NT2/D1 (cell line): ENCODE data around the gene ZNF664.

Experiments used
- DNase-seq: peaks from one replicate; pipeline ENCODE4 v3.0.0-alpha.2; 2011; ENCODE audit warnings: low read depth, low spot score
- H3K27me3 ChIP-seq: 2 replicates; pipeline ENCODE4 v1.6.0; 2011; ENCODE audit warnings: mild to moderate bottlenecking; ENCODE audit not compliant: insufficient read length, insufficient read depth
- H3K36me3 ChIP-seq: 2 replicates; pipeline ENCODE4 v1.6.1; 2011; ENCODE audit warnings: mild to moderate bottlenecking, low read length, mixed read lengths; ENCODE audit not compliant: insufficient read depth, insufficient read length
- H3K4me1 ChIP-seq: 2 replicates; pipeline ENCODE4 v1.5.1; 2011; ENCODE audit not compliant: insufficient read depth, insufficient read length
- H3K4me3 ChIP-seq: 2 replicates; pipeline ENCODE4 v1.5.1; 2011; ENCODE audit warnings: low read depth; ENCODE audit not compliant: insufficient read length
- H3K9ac ChIP-seq: 2 replicates; pipeline ENCODE4 v1.6.0; 2011; ENCODE audit warnings: low read depth; ENCODE audit not compliant: insufficient read length
- H3K9me3 ChIP-seq: 2 replicates; pipeline ENCODE4 v1.5.1; 2011; ENCODE audit warnings: mild to moderate bottlenecking, low read length; ENCODE audit not compliant: insufficient read depth
- SUZ12 ChIP-seq: IDR thresholded peaks from 2 replicates; pipeline ENCODE4 v1.6.1; 2011; ENCODE audit not compliant: insufficient read length, insufficient read depth; ENCODE audit errors: extremely low read depth
- YY1 ChIP-seq: IDR thresholded peaks from 2 replicates; pipeline ENCODE4 v1.6.1; 2011; ENCODE audit not compliant: insufficient read length, insufficient read depth
- ZNF274 ChIP-seq: IDR thresholded peaks from 2 replicates; pipeline ENCODE4 v1.6.1; 2011; ENCODE audit warnings: mild to moderate bottlenecking, low read depth, low read length

The ZNF664 gene

GRCh38 chr12:123931686-123932321 is 41.2 kb upstream of the ZNF664 start:
- H3K27me3 ChIP-seq: peaks cover 3% of the 10 kb centered on the region

GRCh38 chr12:123933214-123933613 is 39.8 kb upstream of the ZNF664 start:
- Histone ChIP-seq H3K4me3 (no peak overlapping the region), H3K9me3 (no peaks in the 10 kb centered on the region), H3K27me3 (peaks cover 3% of the 10 kb centered on the region), H3K9ac (no peak overlapping the region), H3K36me3 (peaks cover 5% of the 10 kb centered on the region), H3K4me1 (peaks cover 1% of the 10 kb centered on the region)
- DNase-seq: no peak
- TF ChIP-seq SUZ12: no peak
- TF ChIP-seq ZNF274: no peak
- no peak for TF ChIP-seq YY1

More at GRCh38 chr12:123931686-123932321, 41.2 kb upstream of the ZNF664 start:
- no peaks in the 10 kb centered on the region for H3K4me1 ChIP-seq
- H3K4me3 ChIP-seq: no peak overlapping the region
- no peak overlapping the region for H3K9ac ChIP-seq
- no peaks in the 10 kb centered on the region for H3K9me3 ChIP-seq
- H3K36me3 ChIP-seq: peaks cover 5% of the 10 kb centered on the region
- TF ChIP-seq ZNF274: no peak
- no peak for TF ChIP-seq YY1
- DNase-seq: no peak

GRCh38 chr12:123934016-123934620 is 38.9 kb upstream of the ZNF664 start:
- Histone ChIP-seq H3K27me3 (peaks cover 3% of the 10 kb centered on the region), H3K36me3 (peaks cover 5% of the 10 kb centered on the region), H3K9me3 (no peaks in the 10 kb centered on the region), H3K4me3 (no peak overlapping the region), H3K4me1 (peaks cover 4% of the 10 kb centered on the region), H3K9ac (no peak overlapping the region)
- TF ChIP-seq ZNF274 (no peak), SUZ12 (no peak), YY1 (no peak)
- DNase-seq: no peak

- no peak for TF ChIP-seq SUZ12
- TF ChIP-seq YY1: no peak
- no peak for TF ChIP-seq ZNF274
- Histone ChIP-seq H3K9me3 (no peaks in the 10 kb centered on the region), H3K36me3 (peaks cover 5% of the 10 kb centered on the region), H3K9ac (no peak overlapping the region), H3K27me3 (peaks cover 3% of the 10 kb centered on the region), H3K4me1 (peaks cover 4% of the 10 kb centered on the region), H3K4me3 (no peak overlapping the region)
- DNase-seq: no peak
Measured at GRCh38 chr12:123934829-123935228, 38.2 kb upstream of the ZNF664 start.

GRCh38 chr12:123935956-123936355 is 37.1 kb upstream of the ZNF664 start:
- no peak for DNase-seq
- H3K27me3 ChIP-seq: peaks cover 3% of the 10 kb centered on the region
- TF ChIP-seq SUZ12 (no peak), YY1 (no peak), ZNF274 (no peak)
- H3K4me3 ChIP-seq: no peak overlapping the region
- peaks cover 4% of the 10 kb centered on the region for H3K4me1 ChIP-seq
- H3K9me3 ChIP-seq: peaks cover under 1% of the 10 kb centered on the region; the same call in 1 of the 2 replicates
- H3K36me3 ChIP-seq: peaks cover 5% of the 10 kb centered on the region
- H3K9ac ChIP-seq: no peak overlapping the region

- Histone ChIP-seq H3K27me3 (peaks cover 3% of the 10 kb centered on the region), H3K9ac (no peak overlapping the region), H3K9me3 (peaks cover 5% of the 10 kb centered on the region; the same call in 1 of the 2 replicates), H3K36me3 (peaks cover 5% of the 10 kb centered on the region), H3K4me3 (no peak overlapping the region), H3K4me1 (peaks cover 4% of the 10 kb centered on the region)
- TF ChIP-seq ZNF274 (no peak), YY1 (no peak), SUZ12 (no peak)
- DNase-seq: no peak
Measured at GRCh38 chr12:123936471-123936870, 36.5 kb upstream of the ZNF664 start.

GRCh38 chr12:123936956-123937706 is 35.9 kb upstream of the ZNF664 start:
- DNase-seq: no peak
- H3K9me3 ChIP-seq: peaks cover 12% of the 10 kb centered on the region; the same call in 1 of the 2 replicates
- H3K27me3 ChIP-seq: peaks cover 3% of the 10 kb centered on the region
- TF ChIP-seq ZNF274 (no peak), YY1 (no peak), SUZ12 (no peak)
- peaks cover 5% of the 10 kb centered on the region for H3K36me3 ChIP-seq
- no peak overlapping the region for H3K9ac ChIP-seq
- no peak overlapping the region for H3K4me3 ChIP-seq
- H3K4me1 ChIP-seq: peaks cover 4% of the 10 kb centered on the region
